Osteoblast (primary cell): ENCODE data around the gene UMODL1. TPM values are rescaled to one million over a fixed set of nuclear protein-coding genes. Genes with fewer than 3 reads are reported as not detected.
A peak's percentile ranks its signal among the peaks of the same experiment; 100 is the strongest.

Experiments used
- DNase-seq: peaks from one replicate; pipeline ENCODE4 v3.0.0; 2011; ENCODE audit warnings: low spot score, mixed read lengths; ENCODE audit not compliant: insufficient read length; ENCODE audit errors: missing footprints
- H2AFZ ChIP-seq: 2 replicates; pipeline ENCODE4 v1.6.0; 2011; ENCODE audit warnings: mild to moderate bottlenecking, low read length
- H3K27ac ChIP-seq: 2 replicates; pipeline ENCODE4 v1.5.1; 2011; ENCODE audit warnings: mild to moderate bottlenecking, low read depth, low read length, moderate library complexity
- H3K27me3 ChIP-seq: 2 replicates; pipeline ENCODE4 v1.6.0; 2012; ENCODE audit warnings: mild to moderate bottlenecking, control low read depth, inconsistent platforms, low read length, moderate library complexity; ENCODE audit not compliant: insufficient read depth
- H3K36me3 ChIP-seq: 2 replicates; pipeline ENCODE4 v1.5.1; 2011; ENCODE audit warnings: mild to moderate bottlenecking, low read length, control low read depth, moderate library complexity; ENCODE audit not compliant: insufficient read depth
- H3K4me1 ChIP-seq: 2 replicates; pipeline ENCODE4 v1.5.1; 2011; ENCODE audit warnings: mild to moderate bottlenecking, low read length, control low read depth, moderate library complexity; ENCODE audit not compliant: insufficient read depth
- H3K4me2 ChIP-seq: 2 replicates; pipeline ENCODE4 v1.6.0; 2011; ENCODE audit warnings: mild to moderate bottlenecking, low read length; ENCODE audit not compliant: insufficient read depth
- H3K4me3 ChIP-seq: fragments of 200-600 bp; sonication (generic); 3 replicates; pipeline ENCODE4 v1.5.1; 2012; ENCODE audit warnings: mild to moderate bottlenecking, low read length, inconsistent platforms; ENCODE audit not compliant: insufficient read depth
- H3K79me2 ChIP-seq: 2 replicates; pipeline ENCODE4 v1.6.0; 2012; ENCODE audit warnings: mild to moderate bottlenecking, low read length, control low read depth, inconsistent platforms; ENCODE audit not compliant: insufficient read depth
- H3K9me3 ChIP-seq: 2 replicates; pipeline ENCODE4 v1.5.1; 2011; ENCODE audit warnings: low read depth, low read length, control low read depth
- H4K20me1 ChIP-seq: 2 replicates; pipeline ENCODE4 v1.6.0; 2012; ENCODE audit warnings: mild to moderate bottlenecking, low read length, control low read depth; ENCODE audit not compliant: insufficient read depth
- CTCF ChIP-seq: IDR thresholded peaks from 2 replicates; pipeline ENCODE4 v1.5.1; 2011; ENCODE audit warnings: mild to moderate bottlenecking, low read depth, low read length, moderate library complexity; ENCODE audit errors: extremely low read depth
- total RNA-seq: library from RNA; depleted of rRNA; stranded (reverse); fragments of >200 nt; gene quantifications from 2 replicates; pipeline ENCODE4 v1.2.3, GENCODE V29; 2012

The UMODL1 gene
- total RNA-seq, 1 donor, result not detected

DNA sequence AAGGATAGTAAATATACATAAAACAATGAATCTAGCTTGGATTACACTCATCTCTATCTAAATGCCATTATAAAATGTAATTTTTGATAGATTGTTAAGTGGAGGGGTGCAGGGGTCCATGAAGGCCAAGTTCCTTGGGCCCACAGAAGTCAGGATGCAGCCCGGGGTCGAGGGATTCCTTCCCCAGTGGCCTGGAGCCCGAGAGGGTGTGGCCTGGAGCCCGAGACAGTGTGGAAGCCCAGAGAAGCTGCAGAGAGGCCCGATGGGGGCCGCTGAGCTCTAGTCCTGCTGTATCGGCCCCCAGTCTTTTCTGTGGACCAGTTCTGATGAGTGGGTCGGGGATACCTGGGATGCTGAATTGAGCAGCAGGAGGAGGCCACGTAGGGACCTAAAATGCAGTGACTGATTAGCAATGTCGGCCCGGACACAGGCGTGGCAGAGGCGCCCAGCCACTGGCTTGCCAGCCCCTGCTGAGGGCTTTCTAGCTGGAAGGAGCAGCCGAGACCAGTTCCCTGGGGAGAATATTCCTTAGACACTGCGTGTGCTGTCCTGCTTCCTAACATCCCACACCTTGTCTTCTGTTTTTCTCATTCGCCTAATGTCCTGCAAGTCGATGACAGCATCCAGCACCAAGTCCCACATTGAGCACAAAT lies 38.9 kb downstream of the UMODL1 start:
- H3K79me2 ChIP-seq, result no peaks in the 10 kb centered on the region
- no peak overlapping the region for H2AFZ ChIP-seq
- no peak for TF ChIP-seq CTCF
- H3K4me1 ChIP-seq, result peaks cover 11% of the 10 kb centered on the region
- no peak overlapping the region for H3K4me3 ChIP-seq
- H3K27ac ChIP-seq, result no peak overlapping the region
- peaks cover 5% of the 10 kb centered on the region for H3K27me3 ChIP-seq
- H3K4me2 ChIP-seq, result no peak overlapping the region
- DNase-seq, result peak; percentile 10
- H4K20me1 ChIP-seq, result no peaks in the 10 kb centered on the region
- no peaks in the 10 kb centered on the region for H3K36me3 ChIP-seq
- no peaks in the 10 kb centered on the region for H3K9me3 ChIP-seq

- H3K27me3 ChIP-seq, result peaks cover 5% of the 10 kb centered on the region
Observed at GRCh38 chr21:42110691-42111469, 39.8 kb downstream of the UMODL1 start.

GRCh38 chr21:42111470-42111743 lies 40.3 kb downstream of the UMODL1 start:
- H3K4me1 ChIP-seq, result peaks cover 15% of the 10 kb centered on the region
- peak; percentile 36 for DNase-seq
- H4K20me1 ChIP-seq, result no peaks in the 10 kb centered on the region
- no peak overlapping the region for H3K27ac ChIP-seq
- no peak overlapping the region for H3K4me2 ChIP-seq
- no peak overlapping the region for H3K4me3 ChIP-seq
- no peaks in the 10 kb centered on the region for H3K36me3 ChIP-seq
- no peaks in the 10 kb centered on the region for H3K79me2 ChIP-seq
- H3K9me3 ChIP-seq, result no peaks in the 10 kb centered on the region
- TF ChIP-seq CTCF, result no peak
- H3K27me3 ChIP-seq, result peaks cover 5% of the 10 kb centered on the region
- H2AFZ ChIP-seq, result no peak overlapping the region

More at GRCh38 chr21:42110691-42111469, 39.8 kb downstream of the UMODL1 start:
- no peak overlapping the region for H3K27ac ChIP-seq
- H3K4me1 ChIP-seq, result peaks cover 11% of the 10 kb centered on the region
- H3K4me3 ChIP-seq, result no peak overlapping the region
- H4K20me1 ChIP-seq, result no peaks in the 10 kb centered on the region
- no peak overlapping the region for H2AFZ ChIP-seq
- no peaks in the 10 kb centered on the region for H3K36me3 ChIP-seq
- TF ChIP-seq CTCF, result no peak
- DNase-seq, result peak; percentile 38
- H3K79me2 ChIP-seq, result no peaks in the 10 kb centered on the region
- H3K4me2 ChIP-seq, result no peak overlapping the region
- no peaks in the 10 kb centered on the region for H3K9me3 ChIP-seq

DNA sequence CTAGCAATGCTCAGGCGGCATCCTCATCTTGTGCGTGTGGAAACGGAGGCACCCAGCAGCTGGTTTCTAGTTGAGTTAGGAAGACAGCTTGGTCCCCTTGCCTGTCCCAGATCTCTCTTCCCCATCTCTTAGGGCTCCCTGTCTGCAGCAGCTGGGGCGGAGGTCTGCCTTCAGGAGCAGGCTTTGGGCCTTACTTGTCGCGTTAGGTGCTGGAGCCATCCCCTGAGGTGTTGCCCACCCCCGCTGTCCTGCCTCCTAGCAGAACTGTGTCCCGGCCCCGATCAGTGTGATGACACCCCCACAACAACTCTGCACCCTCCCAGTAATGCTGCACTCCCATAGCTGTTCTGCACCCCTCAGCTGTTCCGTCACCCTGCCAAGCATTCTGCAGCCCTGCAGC lies 40.7 kb downstream of the UMODL1 start:
- Histone ChIP-seq H2AFZ (no peak overlapping the region), H3K79me2 (no peaks in the 10 kb centered on the region), H3K27ac (no peak overlapping the region), H3K4me3 (no peak overlapping the region), H3K9me3 (no peaks in the 10 kb centered on the region), H3K36me3 (no peaks in the 10 kb centered on the region), H3K4me1 (peaks cover 19% of the 10 kb centered on the region), H4K20me1 (no peaks in the 10 kb centered on the region), H3K4me2 (no peak overlapping the region), H3K27me3 (peaks cover 5% of the 10 kb centered on the region)
- no peak for TF ChIP-seq CTCF
- DNase-seq, result peak; percentile 68
